Thymus (tissue), 11 donors: ENCODE measurements around the gene GPC3. TPM values are rescaled to one million over a fixed set of nuclear protein-coding genes. Genes with fewer than 3 reads are reported as not detected.

ENCODE experiments used
- DNase-seq, 9 donors: peaks; one replicate each; pipeline ENCODE4 v3.0.0-alpha.2; 2013; ENCODE audit warnings: low spot score in 9 of 9, low read depth in 6 of 9, missing footprints in 1 of 9
- H3K27ac ChIP-seq, 2 donors: one replicate each; pipeline ENCODE4 v1.5.1; 2013; ENCODE audit warnings: control low read depth in 1 of 2, low read depth in 1 of 2, low read length in 1 of 2, mild to moderate bottlenecking in 1 of 2, moderate library complexity in 1 of 2
- H3K27me3 ChIP-seq, 2 donors: one replicate each; pipeline ENCODE4 v1.5.1; 2013; ENCODE audit warnings: low read length in 1 of 2; ENCODE audit not compliant: control insufficient read depth in 2 of 2, insufficient read depth in 1 of 2
- H3K36me3 ChIP-seq, 2 donors: one replicate each; pipeline ENCODE4 v1.5.1; 2013; ENCODE audit warnings: low read length in 1 of 2, mild to moderate bottlenecking in 1 of 2, moderate library complexity in 1 of 2; ENCODE audit not compliant: control insufficient read depth in 2 of 2, insufficient read depth in 2 of 2
- H3K4me1 ChIP-seq, 2 donors: one replicate each; pipeline ENCODE4 v1.5.1; 2013; ENCODE audit warnings: low read length in 2 of 2; ENCODE audit not compliant: control insufficient read depth in 2 of 2, insufficient read depth in 2 of 2
- H3K4me3 ChIP-seq, 2 donors: one replicate each; pipeline ENCODE4 v1.5.1; 2013; ENCODE audit warnings: low read length in 2 of 2, control low read depth in 1 of 2, mild to moderate bottlenecking in 1 of 2
- H3K9me3 ChIP-seq, 2 donors: one replicate each; pipeline ENCODE4 v1.5.1; 2013; ENCODE audit warnings: low read length in 1 of 2, mild to moderate bottlenecking in 1 of 2; ENCODE audit not compliant: control insufficient read depth in 2 of 2, insufficient read depth in 1 of 2
- WGBS: extraction: QIAGEN DNeasy Blood & Tissue Kit; methylation state at CpG from one replicate; pipeline ENCODE4 v1.1.7; 2013; 5-methylcytosine and 5-hydroxymethylcytosine counted together
- polyA plus RNA-seq: library from polyadenylated mRNA; stranded (reverse); fragments of 200-250 nt; gene quantifications from one replicate; pipeline ENCODE4 v1.2.3, GENCODE V29; 2013
- total RNA-seq: library from RNA; stranded (reverse); fragments of 120-200 nt; gene quantifications from one replicate; pipeline ENCODE4 v1.2.4, GENCODE V29; 2013
- donor health status: healthy.

Gene GPC3
- total and polyA plus RNA-seq, 2 donors, result 3.1 to 26.2 TPM

DNA sequence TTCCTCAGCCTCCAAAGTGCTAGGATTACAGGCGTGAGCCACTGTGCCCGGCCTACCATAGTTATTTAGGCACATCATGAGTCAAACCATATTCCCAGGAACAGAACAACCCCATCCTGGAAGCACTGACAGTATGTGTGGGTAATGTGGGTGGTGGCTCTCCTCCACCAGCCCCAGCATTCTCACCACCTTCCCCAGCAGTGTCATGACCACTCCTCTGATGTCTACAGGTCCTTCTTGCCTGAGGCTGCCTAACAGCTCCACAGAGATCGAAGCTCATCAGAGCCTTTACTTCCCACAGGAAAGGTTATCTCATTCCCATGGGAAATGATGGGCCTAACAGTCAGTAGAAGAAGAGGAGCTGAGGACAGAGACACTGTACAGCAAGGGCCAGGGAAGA is 440.6 kb downstream of the GPC3 start:
- no peak for DNase-seq
- no peaks in the 10 kb centered on the region for H3K27me3 ChIP-seq
- no peaks in the 10 kb centered on the region for H3K4me1 ChIP-seq
- H3K27ac ChIP-seq, result no peak overlapping the region
- no peaks in the 10 kb centered on the region for H3K36me3 ChIP-seq
- H3K9me3 ChIP-seq, result no peaks in the 10 kb centered on the region
- 98% methylated on average over 3 of the region's 3 CpGs for WGBS
- H3K4me3 ChIP-seq, result no peak overlapping the region

- WGBS, result 75% methylated on average over 3 of the region's 3 CpGs
- H3K27ac ChIP-seq, result no peak overlapping the region
- no peaks in the 10 kb centered on the region for H3K27me3 ChIP-seq
- H3K4me3 ChIP-seq, result no peak overlapping the region
- no peaks in the 10 kb centered on the region for H3K9me3 ChIP-seq
- DNase-seq, result no peak
- no peaks in the 10 kb centered on the region for H3K4me1 ChIP-seq
- H3K36me3 ChIP-seq, result no peaks in the 10 kb centered on the region
These were observed 441.3 kb downstream of the GPC3 start for GRCh38 chrX:133544115-133544514.

GRCh38 chrX:133543654-133544053 is 441.7 kb downstream of the GPC3 start:
- H3K4me1 ChIP-seq, result no peaks in the 10 kb centered on the region
- H3K27ac ChIP-seq, result no peak overlapping the region
- no peaks in the 10 kb centered on the region for H3K9me3 ChIP-seq
- no peaks in the 10 kb centered on the region for H3K36me3 ChIP-seq
- no peaks in the 10 kb centered on the region for H3K27me3 ChIP-seq
- WGBS, result 97% methylated on average over 2 of the region's 2 CpGs
- H3K4me3 ChIP-seq, result no peak overlapping the region
- DNase-seq, result no peak

DNA sequence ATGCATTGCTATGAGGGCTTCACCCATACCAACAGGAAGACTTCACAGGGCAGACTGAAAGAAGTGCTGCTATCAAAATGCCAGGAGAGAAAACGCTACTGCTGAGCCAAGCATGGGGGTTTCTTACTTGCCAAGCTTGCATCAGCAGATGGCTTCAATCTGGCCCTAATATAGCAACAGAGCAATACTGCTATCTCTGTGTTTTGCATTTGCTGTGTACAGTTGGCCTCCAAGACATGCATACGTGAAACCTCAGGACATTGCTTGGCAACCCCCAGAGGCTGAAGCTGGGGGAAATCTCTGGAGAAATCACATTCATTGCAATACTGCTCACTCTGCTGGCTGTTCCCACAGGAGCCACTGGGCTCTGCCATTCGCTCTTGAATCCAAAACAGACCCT is 442.9 kb downstream of the GPC3 start:
- Histone ChIP-seq H3K9me3 (no peaks in the 10 kb centered on the region), H3K27me3 (no peaks in the 10 kb centered on the region), H3K36me3 (no peaks in the 10 kb centered on the region), H3K27ac (no peak overlapping the region), H3K4me1 (no peaks in the 10 kb centered on the region), H3K4me3 (no peak overlapping the region)
- no peak for DNase-seq
- WGBS, result 95% methylated on average over 3 of the region's 3 CpGs

DNA sequence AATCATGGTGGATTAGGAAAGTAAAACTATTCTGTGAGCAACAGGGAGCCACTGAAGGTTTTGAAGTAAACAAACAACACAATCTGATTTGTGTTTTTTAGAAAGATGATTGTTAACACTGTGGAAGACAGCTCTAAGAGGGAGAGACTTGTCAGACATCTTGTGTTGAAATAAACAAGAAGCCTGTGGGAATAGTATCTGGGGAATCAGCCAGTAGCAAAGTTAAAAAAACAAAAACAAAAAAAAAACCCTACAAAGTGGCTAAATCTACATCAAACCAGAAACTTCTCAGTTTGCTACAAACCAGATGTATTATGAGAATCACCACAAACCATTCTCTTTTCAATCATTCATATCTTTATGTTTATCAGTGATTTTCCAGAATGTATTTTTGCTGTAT is 444.4 kb downstream of the GPC3 start:
- H3K27ac ChIP-seq, result no peak overlapping the region
- no peaks in the 10 kb centered on the region for H3K4me1 ChIP-seq
- no peaks in the 10 kb centered on the region for H3K36me3 ChIP-seq
- DNase-seq, result no peak
- no peak overlapping the region for H3K4me3 ChIP-seq
- no peaks in the 10 kb centered on the region for H3K9me3 ChIP-seq
- H3K27me3 ChIP-seq, result no peaks in the 10 kb centered on the region

DNA sequence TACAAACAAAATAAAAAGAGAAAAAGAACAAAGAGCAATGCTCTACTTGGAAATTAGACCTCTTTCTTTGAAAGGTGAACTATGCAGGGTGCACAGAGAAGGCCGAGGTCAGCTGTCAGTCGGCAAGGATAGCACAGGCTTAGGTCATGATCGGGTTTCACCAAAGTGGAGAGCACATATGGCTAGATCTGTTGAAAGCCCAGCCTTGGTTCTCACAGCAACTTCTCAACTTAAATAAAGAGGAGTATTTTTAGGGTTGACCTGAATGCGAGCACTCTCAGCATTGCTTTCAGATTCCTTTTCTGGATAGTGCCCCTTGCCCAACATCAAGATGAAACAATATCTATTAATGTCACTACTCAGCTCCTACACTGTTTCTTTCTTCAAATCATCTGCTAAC is 447.2 kb downstream of the GPC3 start:
- H3K27ac ChIP-seq, result no peak overlapping the region
- DNase-seq, result no peak
- no peaks in the 10 kb centered on the region for H3K27me3 ChIP-seq
- WGBS, result 92% methylated on average over 4 of the region's 4 CpGs
- H3K4me1 ChIP-seq, result no peaks in the 10 kb centered on the region
- no peak overlapping the region for H3K4me3 ChIP-seq
- no peaks in the 10 kb centered on the region for H3K36me3 ChIP-seq
- no peaks in the 10 kb centered on the region for H3K9me3 ChIP-seq

DNA sequence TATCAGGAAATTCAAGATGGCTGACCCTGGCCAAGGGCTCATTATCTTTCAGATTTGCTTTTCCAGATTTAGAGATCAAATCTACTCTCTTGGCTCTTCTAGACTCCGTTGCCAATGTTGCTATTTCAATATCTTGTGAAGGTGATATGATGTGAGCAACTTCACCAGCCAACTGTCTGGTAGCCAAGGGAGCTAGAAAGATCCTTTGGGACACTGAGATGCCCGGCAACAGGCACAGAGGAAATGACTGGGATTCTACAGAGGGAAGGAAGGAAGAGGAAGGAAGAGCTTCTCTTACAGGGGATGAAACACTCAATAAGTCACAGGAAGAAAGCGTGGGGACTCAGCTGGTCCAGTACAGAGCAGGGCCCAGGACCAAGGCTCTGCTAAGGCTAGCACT is 448.3 kb downstream of the GPC3 start:
- Histone ChIP-seq H3K27ac (no peak overlapping the region), H3K27me3 (no peaks in the 10 kb centered on the region), H3K9me3 (no peaks in the 10 kb centered on the region), H3K36me3 (no peaks in the 10 kb centered on the region), H3K4me3 (no peak overlapping the region), H3K4me1 (no peaks in the 10 kb centered on the region)
- WGBS, result 99% methylated on average over 3 of the region's 3 CpGs
- no peak for DNase-seq

GRCh38 chrX:133535066-133535465 is 450.3 kb downstream of the GPC3 start:
- Histone ChIP-seq H3K36me3 (no peaks in the 10 kb centered on the region), H3K4me3 (no peak overlapping the region), H3K4me1 (no peaks in the 10 kb centered on the region), H3K27me3 (no peaks in the 10 kb centered on the region), H3K9me3 (no peaks in the 10 kb centered on the region), H3K27ac (no peak overlapping the region)
- 88% methylated on average over 2 of the region's 2 CpGs for WGBS
- no peak for DNase-seq

DNA sequence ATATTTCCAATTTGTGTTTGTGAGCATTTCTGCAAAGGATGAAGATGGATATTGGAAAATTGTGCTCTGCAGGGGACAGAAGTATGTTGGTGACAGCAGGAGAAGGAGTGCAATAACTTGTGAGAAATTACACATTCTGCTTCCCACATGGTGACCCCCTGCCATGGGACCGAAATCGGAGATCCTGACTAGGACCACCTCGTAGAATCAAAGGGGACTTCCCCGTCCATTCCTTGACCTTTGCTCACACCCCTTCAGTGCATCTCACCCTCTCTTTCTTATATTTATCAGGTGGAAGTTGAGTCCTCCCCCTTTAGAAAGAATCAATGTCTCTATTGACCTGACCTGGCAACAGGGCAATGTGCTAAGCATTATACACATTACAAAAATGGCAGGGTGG is 451.2 kb downstream of the GPC3 start:
- Histone ChIP-seq H3K27me3 (no peaks in the 10 kb centered on the region), H3K4me1 (no peaks in the 10 kb centered on the region), H3K4me3 (no peak overlapping the region), H3K27ac (no peak overlapping the region), H3K36me3 (no peaks in the 10 kb centered on the region), H3K9me3 (no peaks in the 10 kb centered on the region)
- WGBS, result 94% methylated on average over 4 of the region's 4 CpGs
- no peak for DNase-seq

DNA sequence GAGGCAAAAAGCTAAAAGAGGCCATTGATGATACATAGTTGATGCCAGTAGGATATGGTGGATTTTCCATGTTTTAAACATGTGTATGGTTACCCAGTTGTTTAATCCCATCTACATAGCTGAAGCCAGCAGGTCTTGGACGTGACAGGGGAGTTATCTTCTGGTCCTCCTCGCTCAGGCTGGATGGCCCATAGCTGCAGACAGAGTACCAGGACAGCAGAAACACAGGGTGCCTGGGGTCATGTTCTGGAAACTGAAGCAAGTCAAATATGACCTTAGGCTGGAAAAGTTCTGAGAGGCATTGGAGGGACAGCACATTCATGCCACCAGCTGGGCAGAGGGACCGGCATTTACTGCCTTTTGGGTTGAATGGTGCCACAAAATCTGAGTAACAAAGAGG is 452.1 kb downstream of the GPC3 start:
- Histone ChIP-seq H3K36me3 (no peaks in the 10 kb centered on the region), H3K9me3 (no peaks in the 10 kb centered on the region), H3K27me3 (no peaks in the 10 kb centered on the region), H3K4me3 (no peak overlapping the region), H3K4me1 (no peaks in the 10 kb centered on the region), H3K27ac (no peak overlapping the region)
- 99% methylated on average over 3 of the region's 3 CpGs for WGBS
- DNase-seq, result no peak
